K562 (cell line): Measurements from ENCODE around the gene RNF166.

Experiments used
- NR2F6 ChIP-seq: fragments of 450-650 bp; formaldehyde crosslinking; IDR thresholded peaks from 2 replicates; pipeline ENCODE4 v1.4.0; 2020; ENCODE audit warnings: mild to moderate bottlenecking
- ZKSCAN1 ChIP-seq: fragments of 150-350 bp; IDR thresholded peaks from 2 replicates; pipeline ENCODE4 v1.6.1; 2016; ENCODE audit warnings: low read depth, low read length
- ZNF175 ChIP-seq: fragments of 200-800 bp; sonication (Bioruptor generic); IDR thresholded peaks from 2 replicates; pipeline ENCODE4 v1.6.1; 2016; ENCODE audit warnings: low read depth, mild to moderate bottlenecking, missing genetic modification characterization, missing compliant biosample characterization
- TF ChIP-seq, protein P1 (sequence below): fragments of 450-650 bp; IDR thresholded peaks from 2 replicates; pipeline ENCODE4 v1.6.1; 2014; ENCODE audit warnings: low read depth, mild to moderate bottlenecking, moderate library complexity, borderline replicate concordance

DNA sequence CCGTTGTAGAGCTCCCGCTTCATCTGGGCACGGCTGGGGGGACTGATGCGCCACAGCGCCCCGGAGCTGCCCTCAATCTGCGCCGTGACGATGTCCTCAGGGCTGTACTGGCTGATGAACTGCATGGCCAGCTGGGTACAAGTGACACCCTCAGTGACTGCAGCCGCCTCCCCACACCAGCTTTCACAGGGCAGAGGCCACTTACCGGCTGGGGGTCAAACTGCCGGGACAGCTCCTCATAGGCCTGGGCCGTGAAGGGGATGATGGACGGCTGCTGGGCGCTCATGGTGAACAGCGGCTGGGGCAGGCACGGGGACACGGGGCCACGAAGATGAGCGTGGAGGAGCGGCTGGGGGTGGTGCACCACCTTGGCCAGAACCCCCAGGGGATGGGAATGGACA lies 10.4 kb upstream of the RNF166 start:
- TF ChIP-seq NR2F6 (CRISPR knock-in tag) = no peak
- TF ChIP-seq ZKSCAN1 = no peak
- TF ChIP-seq, protein P1, sequence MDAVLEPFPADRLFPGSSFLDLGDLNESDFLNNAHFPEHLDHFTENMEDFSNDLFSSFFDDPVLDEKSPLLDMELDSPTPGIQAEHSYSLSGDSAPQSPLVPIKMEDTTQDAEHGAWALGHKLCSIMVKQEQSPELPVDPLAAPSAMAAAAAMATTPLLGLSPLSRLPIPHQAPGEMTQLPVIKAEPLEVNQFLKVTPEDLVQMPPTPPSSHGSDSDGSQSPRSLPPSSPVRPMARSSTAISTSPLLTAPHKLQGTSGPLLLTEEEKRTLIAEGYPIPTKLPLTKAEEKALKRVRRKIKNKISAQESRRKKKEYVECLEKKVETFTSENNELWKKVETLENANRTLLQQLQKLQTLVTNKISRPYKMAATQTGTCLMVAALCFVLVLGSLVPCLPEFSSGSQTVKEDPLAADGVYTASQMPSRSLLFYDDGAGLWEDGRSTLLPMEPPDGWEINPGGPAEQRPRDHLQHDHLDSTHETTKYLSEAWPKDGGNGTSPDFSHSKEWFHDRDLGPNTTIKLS = no peak
- no peak for TF ChIP-seq ZNF175 (CRISPR knock-in tag)
